Activated CD4-positive, alpha-beta T cell treated with anti-CD3 and anti-CD28 coated beads, Interleukin-2, amount 10 ng/mL, durations not matched to agents 7 days and 5 days (primary cell): ENCODE results near the gene MDH1. TPM values are rescaled to one million over a fixed set of nuclear protein-coding genes. Genes with fewer than 3 reads are reported as not detected.
"Not testable (repeated sequence)": the region's sequence is repeated elsewhere in the genome, so short reads cannot be mapped to it uniquely, and the experiment has no call there.

Experiments
- CTCF ChIA-PET: fragments of 350-600 bp; sonication (Branson Sonifier 250); formaldehyde crosslinking; loops from one replicate; lab custom pipeline; 2021; ENCODE audit warnings: antibody characterized with exemption; lab: Charles Lee
- POLR2A ChIA-PET: fragments of 350-600 bp; sonication (Branson Sonifier 250); formaldehyde crosslinking; loops from one replicate; lab custom pipeline; 2021; ENCODE audit warnings: antibody characterized with exemption; lab: Charles Lee
- DNase-seq: peaks from one replicate; pipeline ENCODE4 v3.0.0-alpha.2; 2020
- H3K27ac Mint-ChIP-seq: one replicate; pipeline ENCODE4 v1.8.0; 2021; ENCODE audit warnings: mild to moderate bottlenecking, moderate library complexity, mixed read lengths
- H3K27me3 Mint-ChIP-seq: one replicate; pipeline ENCODE4 v1.8.0; 2021; ENCODE audit warnings: mixed read lengths
- H3K36me3 Mint-ChIP-seq: one replicate; pipeline ENCODE4 v1.8.0; 2021; ENCODE audit warnings: low read depth, mixed read lengths
- H3K4me1 Mint-ChIP-seq: one replicate; pipeline ENCODE4 v1.8.0; 2021; ENCODE audit warnings: mixed read lengths
- H3K4me3 Mint-ChIP-seq: one replicate; pipeline ENCODE4 v1.8.0; 2021; ENCODE audit warnings: mild to moderate bottlenecking, moderate library complexity, mixed read lengths
- H3K9me3 Mint-ChIP-seq: one replicate; pipeline ENCODE4 v1.8.0; 2021; ENCODE audit warnings: mixed read lengths
- total RNA-seq, 2 experiments: library from RNA; stranded (reverse); gene quantifications; one replicate each; pipeline ENCODE4 v1.2.3, GENCODE V29; 2021

The MDH1 gene
- total RNA-seq, 2 experiments from 2014 or later = 164 to 176 TPM

DNA sequence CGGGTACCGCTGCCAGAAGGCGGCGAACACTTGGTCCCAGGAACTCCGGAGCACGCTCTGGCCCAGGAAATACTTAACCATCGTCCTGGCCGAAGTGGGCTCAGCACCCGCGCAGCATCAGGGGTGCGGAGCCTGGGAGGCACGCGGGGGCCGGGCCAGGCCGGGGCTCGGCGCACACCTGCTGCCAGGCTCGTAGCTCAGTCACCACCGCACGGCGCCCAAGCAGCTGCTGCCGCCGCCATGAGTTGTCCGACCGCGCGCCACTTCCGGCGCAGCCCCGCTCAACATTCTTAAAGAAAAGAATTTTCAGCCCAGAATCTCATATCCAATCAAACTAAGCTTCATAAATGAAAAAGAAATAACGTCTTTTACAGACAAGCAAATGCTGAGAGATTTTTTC is 34.0 kb downstream of the MDH1 start:
- Mint-ChIP-seq H3K27ac (no peak overlapping the region), H3K36me3 (no peaks in the 10 kb centered on the region), H3K4me1 (peaks cover 2% of the 10 kb centered on the region), H3K4me3 (no peak overlapping the region), H3K27me3 (peaks cover 7% of the 10 kb centered on the region), H3K9me3 (peaks cover 4% of the 10 kb centered on the region)
- CTCF ChIA-PET = interaction anchor here (0.9 kb wide), 1 partner anchor 36 kb away, joined by 3 read pairs; no protein-coding TSS in a partner anchor
- DNase-seq = no peak
- POLR2A ChIA-PET = no interaction called here

DNA sequence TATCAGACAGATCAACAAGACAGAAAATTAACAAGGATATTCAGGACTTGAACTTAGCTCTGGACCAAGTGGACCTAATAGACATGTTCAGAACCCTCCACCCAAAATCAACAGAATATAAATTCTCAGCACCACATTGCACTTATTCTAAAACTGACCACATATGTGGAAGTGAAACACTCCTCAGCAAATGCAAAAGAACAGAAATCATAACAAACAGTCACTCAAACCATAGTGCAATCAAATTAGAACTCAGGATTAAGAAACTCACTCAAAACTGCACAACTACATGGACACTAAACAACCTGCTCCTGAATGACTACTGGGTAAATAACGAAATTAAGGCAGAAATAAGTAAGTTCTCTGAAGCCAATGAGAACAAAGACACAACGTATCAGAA is 35.0 kb downstream of the MDH1 start:
- POLR2A ChIA-PET, H3K4me1 Mint-ChIP-seq, CTCF ChIA-PET: not testable (repeated sequence)

DNA sequence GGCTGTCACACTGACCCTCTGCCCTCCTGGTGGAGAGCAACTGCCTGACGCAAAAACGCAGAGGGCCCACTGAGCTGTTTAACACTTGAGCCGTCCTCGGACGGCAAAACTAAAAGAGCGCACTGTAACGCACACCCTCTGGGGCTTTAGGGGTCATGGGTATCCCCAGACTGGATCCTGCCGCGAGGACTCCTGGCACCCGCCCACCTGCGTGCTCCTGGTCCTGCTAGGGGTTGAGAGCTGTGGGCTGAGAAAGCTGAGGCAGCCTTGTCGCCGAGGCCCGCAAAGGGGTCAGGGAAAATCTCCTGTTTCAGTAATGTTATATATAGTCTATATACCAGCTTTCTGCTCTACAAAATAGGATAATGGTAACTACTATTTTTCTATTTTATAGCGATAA is 39.1 kb downstream of the MDH1 start:
- Mint-ChIP-seq H3K4me1 (peaks cover 2% of the 10 kb centered on the region), H3K27me3 (peaks cover 7% of the 10 kb centered on the region), H3K4me3 (no peak overlapping the region), H3K9me3 (peaks cover 10% of the 10 kb centered on the region), H3K36me3 (peaks cover 2% of the 10 kb centered on the region), H3K27ac (no peak overlapping the region)
- ChIA-PET CTCF (no interaction called here), POLR2A (no interaction called here)
- no peak for DNase-seq

More for the DNA sequence above, 35.0 kb downstream of the MDH1 start:
- not testable (repeated sequence) for H3K27ac Mint-ChIP-seq, H3K36me3 Mint-ChIP-seq, H3K27me3 Mint-ChIP-seq, DNase-seq, H3K4me3 Mint-ChIP-seq, H3K9me3 Mint-ChIP-seq

DNA sequence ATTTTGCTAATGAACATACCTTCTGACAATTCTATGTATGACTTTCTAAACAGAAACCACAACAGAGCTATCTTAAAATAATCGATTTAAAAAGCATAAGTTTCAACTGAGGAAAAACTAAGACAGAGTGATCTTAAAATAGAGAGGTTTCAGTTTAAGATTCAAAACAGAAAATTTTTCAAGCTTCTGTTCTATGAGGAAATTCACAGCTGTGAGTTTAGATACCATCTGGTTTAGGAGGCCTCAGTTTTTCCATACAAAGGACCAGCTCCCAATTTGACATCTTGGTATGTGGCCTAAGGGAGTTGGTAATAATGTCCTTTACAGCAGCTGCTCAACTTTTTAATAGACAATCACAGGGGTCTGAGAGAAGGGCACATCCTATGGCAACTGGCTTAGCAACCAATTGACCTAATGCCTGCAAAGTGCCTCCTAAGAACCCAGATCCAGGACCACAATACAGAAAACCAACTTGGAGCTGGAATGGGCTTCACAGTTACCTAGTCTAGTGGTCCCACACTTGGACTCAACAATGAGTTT is 39.7 kb downstream of the MDH1 start:
- peaks cover 2% of the 10 kb centered on the region for H3K4me1 Mint-ChIP-seq
- POLR2A ChIA-PET = no interaction called here

DNA sequence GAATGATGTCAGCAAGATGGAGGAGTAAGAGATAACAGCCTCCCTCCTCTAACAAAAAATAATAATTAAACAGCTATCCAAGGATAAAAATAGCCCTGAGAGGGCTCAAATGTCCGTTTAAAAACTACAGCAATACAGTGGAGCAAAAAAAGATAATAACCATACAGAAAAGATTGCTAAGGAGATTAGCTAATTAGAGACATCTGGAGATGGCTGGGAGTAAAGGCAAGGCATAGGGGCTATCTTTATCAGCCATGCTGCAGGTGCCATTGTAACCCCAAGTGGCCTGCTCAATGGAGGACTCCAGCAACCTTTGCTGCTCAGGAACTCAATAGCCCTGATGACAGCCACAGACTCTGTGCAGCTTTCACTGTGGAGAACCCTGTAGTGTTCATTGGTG is 42.7 kb downstream of the MDH1 start:
- POLR2A ChIA-PET = no interaction called here
- no peaks in the 10 kb centered on the region for H3K4me1 Mint-ChIP-seq
- DNase-seq = no peak
- H3K4me3 Mint-ChIP-seq = no peak overlapping the region
- CTCF ChIA-PET = no interaction called here
- H3K27me3 Mint-ChIP-seq = peaks cover 10% of the 10 kb centered on the region
- no peak overlapping the region for H3K27ac Mint-ChIP-seq
- peaks cover 20% of the 10 kb centered on the region for H3K9me3 Mint-ChIP-seq
- peaks cover 2% of the 10 kb centered on the region for H3K36me3 Mint-ChIP-seq

More for the DNA sequence above, 39.7 kb downstream of the MDH1 start:
- Mint-ChIP-seq H3K4me3 (no peak overlapping the region), H3K9me3 (peaks cover 13% of the 10 kb centered on the region), H3K27me3 (peaks cover 7% of the 10 kb centered on the region), H3K36me3 (peaks cover 2% of the 10 kb centered on the region), H3K27ac (no peak overlapping the region)
- DNase-seq = no peak
- CTCF ChIA-PET = interaction anchor here (1.0 kb wide), 1 partner anchor 135 kb away, joined by 3 read pairs; no protein-coding TSS in a partner anchor

DNA sequence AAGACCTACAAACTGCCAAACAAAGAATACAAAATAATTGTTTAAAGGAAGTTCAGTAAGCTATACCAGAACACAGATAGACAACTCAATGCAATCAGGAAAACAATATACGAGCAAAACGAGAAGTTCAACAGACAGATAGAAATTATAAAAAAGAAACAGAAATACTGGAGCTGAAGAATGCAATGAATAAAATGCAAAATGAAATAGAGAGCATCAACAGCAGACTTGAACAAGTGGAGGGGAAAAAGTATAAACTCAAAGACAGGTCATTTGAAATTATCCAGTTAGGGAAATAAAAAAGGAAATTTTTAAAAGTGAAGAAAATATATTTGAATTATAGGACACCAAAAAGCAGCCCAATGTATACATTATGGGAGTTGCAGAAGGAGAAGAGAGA is 43.6 kb downstream of the MDH1 start:
- CTCF ChIA-PET = interaction anchor here (1.4 kb wide), 1 partner anchor 12 kb away, joined by 3 read pairs; no protein-coding TSS in a partner anchor
- Mint-ChIP-seq H3K27ac (no peak overlapping the region), H3K36me3 (peaks cover 2% of the 10 kb centered on the region), H3K4me1 (no peaks in the 10 kb centered on the region), H3K27me3 (peaks cover 10% of the 10 kb centered on the region), H3K9me3 (peaks cover 21% of the 10 kb centered on the region), H3K4me3 (no peak overlapping the region)
- DNase-seq = no peak
- POLR2A ChIA-PET = no interaction called here

DNA sequence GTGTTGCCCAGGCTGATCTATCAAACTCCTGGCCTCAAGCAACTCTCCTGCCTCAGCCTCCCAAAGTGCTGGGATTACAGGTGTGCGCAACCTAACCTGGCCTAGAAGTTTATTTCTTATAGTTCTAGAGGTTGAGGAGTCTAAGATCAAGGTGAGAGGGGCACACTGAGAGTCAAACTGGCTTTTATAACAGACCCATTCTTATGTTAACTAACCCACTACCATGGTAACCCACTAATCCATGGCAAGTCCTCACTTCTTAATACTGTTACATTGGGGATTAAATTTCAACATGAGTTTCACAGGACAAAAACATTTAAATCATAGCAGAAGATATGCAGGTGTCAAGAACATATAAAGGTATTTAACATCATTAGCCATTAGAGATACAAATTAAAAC is 50.6 kb downstream of the MDH1 start:
- POLR2A ChIA-PET = no interaction called here
- no peaks in the 10 kb centered on the region for H3K36me3 Mint-ChIP-seq
- peaks cover 8% of the 10 kb centered on the region for H3K9me3 Mint-ChIP-seq
- H3K27ac Mint-ChIP-seq = no peak overlapping the region
- H3K27me3 Mint-ChIP-seq = peaks cover 19% of the 10 kb centered on the region
- no peaks in the 10 kb centered on the region for H3K4me1 Mint-ChIP-seq
- DNase-seq = no peak
- no peak overlapping the region for H3K4me3 Mint-ChIP-seq
- CTCF ChIA-PET = no interaction called here

DNA sequence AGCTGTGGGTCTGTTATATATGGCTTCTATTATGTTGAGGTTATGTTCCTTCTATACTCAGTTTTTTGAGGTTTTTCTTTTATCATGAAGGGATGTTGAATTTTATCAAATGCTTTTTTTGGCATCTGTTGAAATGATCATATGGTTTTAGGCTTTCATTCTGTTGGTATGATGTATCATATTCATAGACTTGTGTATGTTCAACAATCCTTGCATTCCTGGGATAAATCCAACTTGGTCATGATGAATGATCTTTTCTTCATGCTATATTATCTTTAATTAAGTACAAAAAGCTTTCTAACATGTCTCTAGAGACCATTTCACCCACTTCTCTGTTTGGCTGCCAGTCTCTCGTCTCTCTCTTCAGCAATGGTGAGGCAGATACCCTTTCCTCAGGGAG is 54.2 kb downstream of the MDH1 start:
- Mint-ChIP-seq H3K4me1 (no peaks in the 10 kb centered on the region), H3K36me3 (no peaks in the 10 kb centered on the region), H3K27ac (no peak overlapping the region), H3K9me3 (no peaks in the 10 kb centered on the region), H3K27me3 (peaks cover 16% of the 10 kb centered on the region), H3K4me3 (no peak overlapping the region)
- ChIA-PET CTCF (no interaction called here), POLR2A (no interaction called here)
- DNase-seq = no peak

DNA sequence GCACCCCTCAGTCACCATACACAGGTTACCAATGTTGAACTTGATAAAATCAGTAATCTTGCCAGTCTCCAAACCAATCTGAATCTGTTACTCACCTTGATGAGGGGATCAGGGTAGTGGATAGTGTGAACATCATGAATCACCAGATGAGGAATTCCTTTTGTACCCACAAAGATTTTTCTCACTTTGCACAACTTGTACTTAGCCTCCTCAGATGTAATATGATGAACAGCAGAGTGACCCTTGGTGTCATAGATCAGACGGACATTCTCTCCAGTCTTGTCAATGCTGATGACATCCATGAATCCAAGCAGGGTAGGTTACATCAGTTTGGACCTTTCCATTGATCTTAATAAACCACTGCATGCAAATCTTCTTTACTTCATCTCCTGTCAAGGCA is 54.7 kb downstream of the MDH1 start:
- no peak overlapping the region for H3K27ac Mint-ChIP-seq
- no peaks in the 10 kb centered on the region for H3K4me1 Mint-ChIP-seq
- peaks cover 16% of the 10 kb centered on the region for H3K27me3 Mint-ChIP-seq
- H3K9me3 Mint-ChIP-seq = no peaks in the 10 kb centered on the region
- H3K4me3 Mint-ChIP-seq = no peak overlapping the region
- POLR2A ChIA-PET = no interaction called here
- DNase-seq = no peak
- CTCF ChIA-PET = no interaction called here
- H3K36me3 Mint-ChIP-seq = no peaks in the 10 kb centered on the region

DNA sequence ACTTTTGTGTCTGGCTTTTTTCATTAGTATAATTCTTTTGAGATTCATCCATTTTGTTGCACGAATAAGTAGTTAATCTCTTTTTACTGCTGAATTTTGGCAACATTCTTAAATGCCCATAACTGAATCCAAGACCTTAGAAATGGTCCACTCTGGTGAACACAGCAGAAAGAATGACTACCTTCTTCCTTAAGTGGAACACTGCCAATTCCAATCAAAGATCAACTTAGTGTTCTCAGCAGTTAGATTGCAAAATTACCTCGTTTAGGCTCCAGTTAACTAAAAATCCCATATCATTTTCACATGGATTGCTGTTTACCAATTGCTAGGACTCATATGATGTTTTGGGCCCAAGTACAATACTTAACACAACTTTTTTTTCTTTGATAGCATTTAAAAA is 59.9 kb downstream of the MDH1 start:
- no peak for DNase-seq
- ChIA-PET POLR2A (no interaction called here), CTCF (no interaction called here)
- H3K9me3 Mint-ChIP-seq = no peaks in the 10 kb centered on the region
- no peak overlapping the region for H3K4me3 Mint-ChIP-seq
- peaks cover 8% of the 10 kb centered on the region for H3K27me3 Mint-ChIP-seq
- H3K36me3 Mint-ChIP-seq = no peaks in the 10 kb centered on the region
- H3K4me1 Mint-ChIP-seq = no peaks in the 10 kb centered on the region
- H3K27ac Mint-ChIP-seq = no peak overlapping the region

DNA sequence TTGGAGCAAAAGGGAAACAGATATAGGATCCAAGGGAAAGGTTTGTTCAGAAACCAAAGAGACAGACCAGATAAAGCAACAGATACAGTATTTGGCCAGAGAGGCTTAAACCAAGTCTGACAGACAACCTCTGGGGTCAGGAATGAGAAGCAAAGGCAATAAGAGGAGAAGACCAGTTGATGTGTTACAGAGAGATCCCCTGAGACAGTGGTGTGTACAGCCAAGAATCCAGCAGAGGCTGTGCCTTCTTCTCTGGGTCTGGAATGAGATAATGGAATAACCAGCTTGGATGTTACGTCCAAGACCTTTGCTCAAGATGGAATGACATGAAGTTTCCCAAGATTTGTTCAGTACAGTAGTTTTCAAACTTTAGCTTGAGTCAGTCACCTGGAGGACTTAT is 61.1 kb downstream of the MDH1 start:
- no peaks in the 10 kb centered on the region for H3K4me1 Mint-ChIP-seq
- POLR2A ChIA-PET = no interaction called here
- CTCF ChIA-PET = no interaction called here
- H3K4me3 Mint-ChIP-seq = no peak overlapping the region
- peaks cover 8% of the 10 kb centered on the region for H3K27me3 Mint-ChIP-seq
- no peak for DNase-seq
- H3K27ac Mint-ChIP-seq = no peak overlapping the region
- no peaks in the 10 kb centered on the region for H3K9me3 Mint-ChIP-seq
- no peaks in the 10 kb centered on the region for H3K36me3 Mint-ChIP-seq

DNA sequence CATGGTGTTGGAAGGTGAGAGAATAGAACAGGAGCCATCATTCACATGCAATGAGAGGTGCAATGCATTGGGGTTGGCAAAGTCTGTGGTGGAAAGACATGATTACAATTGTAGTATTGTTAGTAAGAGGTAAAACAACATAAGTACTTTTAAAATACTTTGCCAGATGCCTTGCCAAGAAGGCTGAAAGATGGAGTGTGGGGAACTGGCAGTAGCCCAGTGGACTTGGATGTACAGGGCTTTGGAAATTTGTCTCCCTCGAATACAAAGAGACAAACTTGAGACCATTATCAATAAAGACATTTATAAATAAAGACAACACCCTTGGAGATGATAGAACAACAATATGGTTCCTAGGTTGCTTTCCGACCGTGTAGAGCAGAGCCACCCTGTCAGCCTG is 62.0 kb downstream of the MDH1 start:
- H3K9me3 Mint-ChIP-seq = no peaks in the 10 kb centered on the region

DNA sequence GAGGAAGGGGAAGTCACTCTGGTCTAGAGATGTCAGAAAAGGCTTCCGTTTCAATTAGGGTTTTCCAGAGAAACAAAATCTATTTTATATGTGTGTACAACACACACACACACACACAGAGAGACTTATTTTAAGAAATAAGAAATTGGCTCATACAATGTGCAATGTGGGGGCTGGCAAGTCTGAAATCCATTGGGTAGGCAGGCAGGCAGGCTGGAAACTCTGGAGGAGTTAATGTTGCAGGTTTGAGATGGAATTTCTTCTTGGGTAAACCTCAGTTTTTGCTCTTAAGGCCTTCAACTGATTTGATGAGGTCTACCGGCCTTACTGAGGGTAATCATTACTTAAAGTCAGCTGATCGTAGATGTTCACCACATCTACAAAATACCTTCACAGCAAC is 62.6 kb downstream of the MDH1 start:
- Mint-ChIP-seq H3K4me1 (no peaks in the 10 kb centered on the region), H3K27me3 (peaks cover 8% of the 10 kb centered on the region), H3K4me3 (no peak overlapping the region), H3K9me3 (no peaks in the 10 kb centered on the region), H3K36me3 (no peaks in the 10 kb centered on the region), H3K27ac (no peak overlapping the region)
- POLR2A ChIA-PET = no interaction called here
- CTCF ChIA-PET = no interaction called here
- DNase-seq = no peak

More for the DNA sequence above, 62.0 kb downstream of the MDH1 start:
- no peak overlapping the region for H3K4me3 Mint-ChIP-seq
- ChIA-PET POLR2A (no interaction called here), CTCF (no interaction called here)
- H3K4me1 Mint-ChIP-seq = no peaks in the 10 kb centered on the region
- DNase-seq = no peak
- H3K27ac Mint-ChIP-seq = no peak overlapping the region
- H3K27me3 Mint-ChIP-seq = peaks cover 8% of the 10 kb centered on the region
- H3K36me3 Mint-ChIP-seq = no peaks in the 10 kb centered on the region
